Measurements from ENCODE around the gene IGF2BP1.
A peak's percentile ranks its signal among the peaks of the same experiment; 100 is the strongest.
"Not testable (repeated sequence)": the region's sequence is repeated elsewhere in the genome, so short reads cannot be mapped to it uniquely, and the experiment has no call there.

The IGF2BP1 gene

GRCh38 chr17:49090878-49091594, 93.9 kb downstream of the IGF2BP1 start:
- no peak for TF ChIP-seq CTCF (IDR thresholded peaks at IDR 0.05; ENCODE audit: low read depth, low read length)
- peak; percentile 54 for DNase-seq
- no peak overlapping the region for H3K27ac ChIP-seq
- H3K36me3 ChIP-seq, result no peaks in the 10 kb centered on the region
- H3K9me3 ChIP-seq (ENCODE audit: severe bottlenecking), result peaks cover 5% of the 10 kb centered on the region
- no peaks in the 10 kb centered on the region for H3K27me3 ChIP-seq (ENCODE audit: insufficient read depth, low read depth, severe bottlenecking)
- no peak overlapping the region for H3K4me3 ChIP-seq (ENCODE audit: low read depth, low read length)

GRCh38 chr17:49093131-49093530, 95.9 kb downstream of the IGF2BP1 start:
- no peak overlapping the region for H3K4me3 ChIP-seq (ENCODE audit: low read depth, low read length)
- no peak for TF ChIP-seq CTCF (IDR thresholded peaks at IDR 0.05; ENCODE audit: low read depth, low read length)
- no peak for DNase-seq
- H3K9me3 ChIP-seq (ENCODE audit: severe bottlenecking), result peaks cover 5% of the 10 kb centered on the region
- no peaks in the 10 kb centered on the region for H3K27me3 ChIP-seq (ENCODE audit: insufficient read depth, low read depth, severe bottlenecking)
- no peaks in the 10 kb centered on the region for H3K36me3 ChIP-seq
- H3K27ac ChIP-seq, result no peak overlapping the region

GRCh38 chr17:49100601-49101000, 103.4 kb downstream of the IGF2BP1 start:
- DNase-seq, result no peak
- Histone ChIP-seq H3K4me3 (ENCODE audit: low read depth, low read length) (no peak overlapping the region), H3K27ac (no peak overlapping the region), H3K36me3 (no peaks in the 10 kb centered on the region), H3K27me3 (ENCODE audit: insufficient read depth, low read depth, severe bottlenecking) (no peaks in the 10 kb centered on the region), H3K9me3 (ENCODE audit: severe bottlenecking) (no peaks in the 10 kb centered on the region)
- TF ChIP-seq CTCF (IDR thresholded peaks at IDR 0.05; ENCODE audit: low read depth, low read length), result no peak

GRCh38 chr17:49101054-49101534, 103.9 kb downstream of the IGF2BP1 start:
- no peak overlapping the region for H3K4me3 ChIP-seq (ENCODE audit: low read depth, low read length)
- H3K27me3 ChIP-seq (ENCODE audit: insufficient read depth, low read depth, severe bottlenecking), result no peaks in the 10 kb centered on the region
- H3K9me3 ChIP-seq (ENCODE audit: severe bottlenecking), result no peaks in the 10 kb centered on the region
- DNase-seq, result no peak
- H3K36me3 ChIP-seq, result no peaks in the 10 kb centered on the region
- H3K27ac ChIP-seq, result no peak overlapping the region
- no peak for TF ChIP-seq CTCF (IDR thresholded peaks at IDR 0.05; ENCODE audit: low read depth, low read length)

GRCh38 chr17:49103360-49103759, 106.2 kb downstream of the IGF2BP1 start:
- H3K27me3 ChIP-seq (ENCODE audit: insufficient read depth, low read depth, severe bottlenecking); H3K4me3 ChIP-seq (ENCODE audit: low read depth, low read length); H3K27ac ChIP-seq; DNase-seq; H3K36me3 ChIP-seq; H3K9me3 ChIP-seq (ENCODE audit: severe bottlenecking): not testable (repeated sequence)

GRCh38 chr17:49104511-49105074, 107.4 kb downstream of the IGF2BP1 start:
- no peak overlapping the region for H3K4me3 ChIP-seq (ENCODE audit: low read depth, low read length)
- H3K36me3 ChIP-seq, result no peaks in the 10 kb centered on the region
- H3K27me3 ChIP-seq (ENCODE audit: insufficient read depth, low read depth, severe bottlenecking), result no peaks in the 10 kb centered on the region
- no peak overlapping the region for H3K27ac ChIP-seq
- DNase-seq, result no peak
- no peaks in the 10 kb centered on the region for H3K9me3 ChIP-seq (ENCODE audit: severe bottlenecking)
- no peak for TF ChIP-seq CTCF (IDR thresholded peaks at IDR 0.05; ENCODE audit: low read depth, low read length)

All from WERI-Rb-1 (cell line).